GM06990 (cell line): Measurements from ENCODE around the gene PAX2.

ENCODE experiments used
- DNase-seq: peaks from one replicate; pipeline ENCODE4 v3.0.0-alpha.2; 2011; ENCODE audit not compliant: insufficient read length; ENCODE audit errors: extremely low read depth
- H3K27me3 ChIP-seq: replicated peaks from 2 replicates; pipeline ENCODE4 v1.6.0; 2011; ENCODE audit warnings: low read length; ENCODE audit not compliant: control insufficient read depth, insufficient read depth
- H3K36me3 ChIP-seq: 2 replicates; pipeline ENCODE4 v1.5.1; 2011; ENCODE audit warnings: low read length; ENCODE audit not compliant: control insufficient read depth, insufficient read depth
- H3K4me3 ChIP-seq: replicated peaks from 2 replicates; pipeline ENCODE4 v1.5.1; 2011; ENCODE audit warnings: low read depth, mild to moderate bottlenecking, control low read depth, low read length
- CTCF ChIP-seq: IDR thresholded peaks from 2 replicates; pipeline ENCODE4 v1.5.1; 2011; ENCODE audit warnings: low read length, control low read depth, mild to moderate bottlenecking, inconsistent platforms; ENCODE audit not compliant: insufficient read depth, poor library complexity, severe bottlenecking

The PAX2 gene

GRCh38 chr10:100878291-100878910, 133.0 kb downstream of the PAX2 start:
- no peak overlapping the region for H3K4me3 ChIP-seq
- no peaks in the 10 kb centered on the region for H3K36me3 ChIP-seq
- TF ChIP-seq CTCF, result peak; percentile 43
- H3K27me3 ChIP-seq, result no peaks in the 10 kb centered on the region; the same call in none of the 2 replicates
- DNase-seq, result no peak
